NCI-H82 treated with DMSO at 0.1 percent for 48 hours (cell line): Measurements from ENCODE around the gene CMTM7.
"Not testable (repeated sequence)": the region's sequence is repeated elsewhere in the genome, so short reads cannot be mapped to it uniquely, and the experiment has no call there.

Experiments used
- DNase-seq: peaks from one replicate; lab custom pipeline; 2025; ENCODE audit not compliant: unreplicated experiment; lab: John Stamatoyannopoulos, UW

Gene CMTM7

GRCh38 chr3:32434206-32434605 is 42.6 kb downstream of the CMTM7 start:
- DNase-seq, result no peak

- no peak for DNase-seq
Observed at GRCh38 chr3:32435911-32436815, 44.5 kb downstream of the CMTM7 start.

GRCh38 chr3:32436816-32437189 is 45.1 kb downstream of the CMTM7 start:
- DNase-seq, result no peak

GRCh38 chr3:32437896-32438295 is 46.2 kb downstream of the CMTM7 start:
- DNase-seq, result no peak

GRCh38 chr3:32438596-32439344 is 47.1 kb downstream of the CMTM7 start:
- no peak for DNase-seq

GRCh38 chr3:32439421-32439820 is 47.8 kb downstream of the CMTM7 start:
- DNase-seq, result not testable (repeated sequence)

- DNase-seq, result no peak
Observed at GRCh38 chr3:32440611-32441350, 49.1 kb downstream of the CMTM7 start.

GRCh38 chr3:32442766-32443165 is 51.1 kb downstream of the CMTM7 start:
- DNase-seq, result no peak

GRCh38 chr3:32443478-32443877 is 51.8 kb downstream of the CMTM7 start:
- DNase-seq, result no peak

GRCh38 chr3:32447865-32448400 is 56.3 kb downstream of the CMTM7 start:
- DNase-seq, result no peak

GRCh38 chr3:32448686-32449474 is 57.2 kb downstream of the CMTM7 start:
- no peak for DNase-seq

- no peak for DNase-seq
Observed at GRCh38 chr3:32449691-32450090, 58.0 kb downstream of the CMTM7 start.

GRCh38 chr3:32450426-32450825 is 58.8 kb downstream of the CMTM7 start:
- DNase-seq, result no peak

- no peak for DNase-seq
Observed at GRCh38 chr3:32450992-32451659, 59.5 kb downstream of the CMTM7 start.

- DNase-seq, result no peak
Observed at GRCh38 chr3:32452009-32452408, 60.4 kb downstream of the CMTM7 start.

- DNase-seq, result no peak
Observed at GRCh38 chr3:32453346-32453745, 61.7 kb downstream of the CMTM7 start.

- DNase-seq, result no peak
Observed at GRCh38 chr3:32454111-32454510, 62.5 kb downstream of the CMTM7 start.

GRCh38 chr3:32454731-32455608 is 63.3 kb downstream of the CMTM7 start:
- no peak for DNase-seq
